ENCODE data around the gene HIVEP2.

The HIVEP2 gene

GRCh38 chr6:142887517-142887916 lies 57.5 kb downstream of the HIVEP2 start:
- DNase-seq (ENCODE audit: low read depth, low spot score) = no peak
- TF ChIP-seq ZNF274 (IDR thresholded peaks at IDR 0.05; ENCODE audit: low read depth, low read length) (no peak), YY1 (IDR thresholded peaks at IDR 0.05; ENCODE audit: insufficient read depth, insufficient read length) (no peak), SUZ12 (IDR thresholded peaks at IDR 0.05; ENCODE audit: extremely low read depth, insufficient read depth, insufficient read length) (no peak)
- Histone ChIP-seq H3K4me3 (ENCODE audit: insufficient read length, low read depth) (no peak overlapping the region), H3K36me3 (ENCODE audit: insufficient read depth, insufficient read length, low read length) (no peaks in the 10 kb centered on the region), H3K27me3 (ENCODE audit: insufficient read depth, insufficient read length) (no peaks in the 10 kb centered on the region), H3K4me1 (ENCODE audit: insufficient read depth, insufficient read length) (peaks cover 2% of the 10 kb centered on the region), H3K9ac (ENCODE audit: insufficient read length, low read depth) (no peak overlapping the region), H3K9me3 (ENCODE audit: insufficient read depth, low read length) (no peaks in the 10 kb centered on the region)

GRCh38 chr6:142886431-142887170 lies 58.4 kb downstream of the HIVEP2 start:
- Histone ChIP-seq H3K4me1 (ENCODE audit: insufficient read depth, insufficient read length) (peaks cover 2% of the 10 kb centered on the region), H3K4me3 (ENCODE audit: insufficient read length, low read depth) (no peak overlapping the region), H3K9ac (ENCODE audit: insufficient read length, low read depth) (no peak overlapping the region), H3K36me3 (ENCODE audit: insufficient read depth, insufficient read length, low read length) (no peaks in the 10 kb centered on the region), H3K27me3 (ENCODE audit: insufficient read depth, insufficient read length) (no peaks in the 10 kb centered on the region), H3K9me3 (ENCODE audit: insufficient read depth, low read length) (no peaks in the 10 kb centered on the region)
- TF ChIP-seq ZNF274 (IDR thresholded peaks at IDR 0.05; ENCODE audit: low read depth, low read length) (no peak), SUZ12 (IDR thresholded peaks at IDR 0.05; ENCODE audit: extremely low read depth, insufficient read depth, insufficient read length) (no peak), YY1 (IDR thresholded peaks at IDR 0.05; ENCODE audit: insufficient read depth, insufficient read length) (no peak)
- no peak for DNase-seq (ENCODE audit: low read depth, low spot score)

- DNase-seq (ENCODE audit: low read depth, low spot score) = peak; percentile 50
- Histone ChIP-seq H3K36me3 (ENCODE audit: insufficient read depth, insufficient read length, low read length) (no peaks in the 10 kb centered on the region), H3K27me3 (ENCODE audit: insufficient read depth, insufficient read length) (no peaks in the 10 kb centered on the region), H3K4me3 (ENCODE audit: insufficient read length, low read depth) (no peak overlapping the region), H3K4me1 (ENCODE audit: insufficient read depth, insufficient read length) (peaks cover 2% of the 10 kb centered on the region), H3K9me3 (ENCODE audit: insufficient read depth, low read length) (no peaks in the 10 kb centered on the region), H3K9ac (ENCODE audit: insufficient read length, low read depth) (no peak overlapping the region)
- no peak for TF ChIP-seq ZNF274 (IDR thresholded peaks at IDR 0.05; ENCODE audit: low read depth, low read length)
Observed at GRCh38 chr6:142885182-142885867, 59.7 kb downstream of the HIVEP2 start.

DNA sequence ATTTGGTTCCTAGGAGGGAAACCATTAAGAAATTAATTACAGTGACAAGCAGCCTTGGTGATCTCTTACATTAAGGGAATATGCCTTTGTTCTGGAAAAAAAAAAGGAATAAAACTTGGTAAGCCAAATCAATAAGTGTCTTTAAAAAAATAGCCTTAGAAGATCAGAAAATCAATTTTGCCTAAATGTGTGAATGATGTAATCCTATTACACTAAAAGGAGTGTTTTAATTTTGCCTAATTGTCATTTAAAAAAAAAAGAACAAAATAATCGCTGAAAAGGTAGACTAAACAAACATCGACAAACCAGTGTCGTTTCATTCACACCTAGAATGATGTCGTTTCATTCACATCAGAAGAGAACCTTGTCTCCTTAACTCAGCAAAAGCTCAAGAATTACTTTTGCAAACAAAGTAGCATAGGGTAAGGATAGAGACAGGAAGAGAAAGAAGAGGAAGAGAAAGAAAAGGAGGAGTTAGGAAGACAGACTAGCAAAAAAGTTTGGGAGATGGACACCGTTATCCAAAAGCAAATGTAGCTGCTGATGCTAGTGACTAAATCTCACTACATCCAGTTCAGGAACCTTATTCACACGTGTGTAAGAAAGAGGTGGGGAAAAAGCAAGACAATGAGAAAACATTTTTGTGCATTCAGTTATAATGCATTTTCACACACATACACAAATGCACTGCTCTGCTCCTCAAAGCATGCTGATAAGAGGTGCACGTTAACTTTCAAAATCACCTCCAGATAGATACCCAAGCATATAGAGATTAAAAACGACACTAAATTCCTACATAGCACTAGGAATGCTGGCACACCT lies 60.6 kb downstream of the HIVEP2 start:
- Histone ChIP-seq H3K9ac (ENCODE audit: insufficient read length, low read depth) (no peak overlapping the region), H3K27me3 (ENCODE audit: insufficient read depth, insufficient read length) (no peaks in the 10 kb centered on the region), H3K4me3 (ENCODE audit: insufficient read length, low read depth) (no peak overlapping the region), H3K36me3 (ENCODE audit: insufficient read depth, insufficient read length, low read length) (no peaks in the 10 kb centered on the region), H3K4me1 (ENCODE audit: insufficient read depth, insufficient read length) (peaks cover 2% of the 10 kb centered on the region), H3K9me3 (ENCODE audit: insufficient read depth, low read length) (no peaks in the 10 kb centered on the region)
- DNase-seq (ENCODE audit: low read depth, low spot score) = no peak
- TF ChIP-seq YY1 (IDR thresholded peaks at IDR 0.05; ENCODE audit: insufficient read depth, insufficient read length) = no peak
- TF ChIP-seq SUZ12 (IDR thresholded peaks at IDR 0.05; ENCODE audit: extremely low read depth, insufficient read depth, insufficient read length) = no peak
- TF ChIP-seq ZNF274 (IDR thresholded peaks at IDR 0.05; ENCODE audit: low read depth, low read length) = no peak

GRCh38 chr6:142883011-142883410 lies 62.0 kb downstream of the HIVEP2 start:
- DNase-seq (ENCODE audit: low read depth, low spot score) = no peak
- Histone ChIP-seq H3K9ac (ENCODE audit: insufficient read length, low read depth) (no peak overlapping the region), H3K4me3 (ENCODE audit: insufficient read length, low read depth) (no peak overlapping the region), H3K9me3 (ENCODE audit: insufficient read depth, low read length) (no peaks in the 10 kb centered on the region), H3K4me1 (ENCODE audit: insufficient read depth, insufficient read length) (peaks cover 2% of the 10 kb centered on the region), H3K27me3 (ENCODE audit: insufficient read depth, insufficient read length) (no peaks in the 10 kb centered on the region), H3K36me3 (ENCODE audit: insufficient read depth, insufficient read length, low read length) (no peaks in the 10 kb centered on the region)
- TF ChIP-seq SUZ12 (IDR thresholded peaks at IDR 0.05; ENCODE audit: extremely low read depth, insufficient read depth, insufficient read length) (no peak), ZNF274 (IDR thresholded peaks at IDR 0.05; ENCODE audit: low read depth, low read length) (no peak), YY1 (IDR thresholded peaks at IDR 0.05; ENCODE audit: insufficient read depth, insufficient read length) (no peak)

GRCh38 chr6:142881761-142882160 lies 63.2 kb downstream of the HIVEP2 start:
- no peaks in the 10 kb centered on the region for H3K27me3 ChIP-seq (ENCODE audit: insufficient read depth, insufficient read length)
- H3K4me1 ChIP-seq (ENCODE audit: insufficient read depth, insufficient read length) = peaks cover 2% of the 10 kb centered on the region
- H3K9me3 ChIP-seq (ENCODE audit: insufficient read depth, low read length) = no peaks in the 10 kb centered on the region
- no peak for DNase-seq (ENCODE audit: low read depth, low spot score)
- H3K4me3 ChIP-seq (ENCODE audit: insufficient read length, low read depth) = no peak overlapping the region
- no peaks in the 10 kb centered on the region for H3K36me3 ChIP-seq (ENCODE audit: insufficient read depth, insufficient read length, low read length)
- no peak for TF ChIP-seq SUZ12 (IDR thresholded peaks at IDR 0.05; ENCODE audit: extremely low read depth, insufficient read depth, insufficient read length)
- no peak for TF ChIP-seq YY1 (IDR thresholded peaks at IDR 0.05; ENCODE audit: insufficient read depth, insufficient read length)
- TF ChIP-seq ZNF274 (IDR thresholded peaks at IDR 0.05; ENCODE audit: low read depth, low read length) = no peak
- no peak overlapping the region for H3K9ac ChIP-seq (ENCODE audit: insufficient read length, low read depth)

- H3K27me3 ChIP-seq (ENCODE audit: insufficient read depth, insufficient read length) = no peaks in the 10 kb centered on the region
- H3K36me3 ChIP-seq (ENCODE audit: insufficient read depth, insufficient read length, low read length) = no peaks in the 10 kb centered on the region
- no peak for DNase-seq (ENCODE audit: low read depth, low spot score)
- TF ChIP-seq YY1 (IDR thresholded peaks at IDR 0.05; ENCODE audit: insufficient read depth, insufficient read length) (no peak), ZNF274 (IDR thresholded peaks at IDR 0.05; ENCODE audit: low read depth, low read length) (no peak), SUZ12 (IDR thresholded peaks at IDR 0.05; ENCODE audit: extremely low read depth, insufficient read depth, insufficient read length) (no peak)
- H3K4me3 ChIP-seq (ENCODE audit: insufficient read length, low read depth) = no peak overlapping the region
- H3K9ac ChIP-seq (ENCODE audit: insufficient read length, low read depth) = no peak overlapping the region
- no peaks in the 10 kb centered on the region for H3K9me3 ChIP-seq (ENCODE audit: insufficient read depth, low read length)
- peaks cover 2% of the 10 kb centered on the region for H3K4me1 ChIP-seq (ENCODE audit: insufficient read depth, insufficient read length)
Observed at GRCh38 chr6:142881290-142881689, 63.7 kb downstream of the HIVEP2 start.
